Renal cortex interstitium (tissue), 11 donors: ENCODE measurements around the gene COQ5. TPM values are rescaled to one million over a fixed set of nuclear protein-coding genes. Genes with fewer than 3 reads are reported as not detected.
A peak's percentile ranks its signal among the peaks of the same experiment; 100 is the strongest.

ENCODE experiments used
- DNase-seq, 11 donors: peaks; one replicate each; pipeline ENCODE4 v3.0.0-alpha.2; 2013; ENCODE audit warnings: low read depth in 9 of 11, low spot score in 4 of 11; ENCODE audit errors: extremely low read depth in 1 of 11
- polyA plus RNA-seq, 3 donors: library from polyadenylated mRNA; unstranded; fragments of 120-200 nt; gene quantifications; one replicate each; pipeline ENCODE4 v1.2.1, GENCODE V29; 2013; ENCODE audit not compliant: insufficient read length in 3 of 3

The COQ5 gene
- polyA plus RNA-seq, 3 donors: 62.1 to 63.6 (median 62.6) TPM

DNA sequence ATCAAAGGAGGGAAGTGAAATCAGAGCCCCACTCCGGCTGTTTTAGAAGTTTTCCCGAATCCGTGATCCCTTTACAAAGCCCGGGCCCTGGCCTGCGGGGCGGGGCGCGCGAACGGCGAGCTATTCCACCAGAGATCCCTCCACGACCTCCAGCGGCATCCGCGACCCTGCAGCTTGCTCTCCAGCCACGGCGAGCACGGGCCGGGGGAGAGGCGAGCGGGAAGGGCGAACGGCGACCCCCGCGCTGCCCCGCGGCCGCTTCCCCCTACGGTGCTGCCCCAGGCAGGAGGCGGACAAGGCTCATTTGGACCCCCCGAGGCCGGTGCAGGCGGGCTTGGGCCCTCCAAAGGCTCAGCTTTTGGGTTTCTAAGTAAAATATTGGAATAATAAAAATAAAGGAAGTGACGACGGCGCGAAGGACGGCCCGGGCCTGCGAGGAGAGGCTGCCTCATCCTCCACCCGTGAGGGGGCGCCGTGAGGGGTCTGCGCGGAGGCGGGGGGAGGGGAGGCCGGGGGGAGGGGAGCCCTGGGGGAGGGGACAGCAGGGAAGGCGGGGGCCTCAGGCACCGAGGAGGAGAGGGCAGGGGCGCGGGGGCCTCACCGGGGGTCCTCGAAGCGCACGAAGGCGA is 60.0 kb downstream of the COQ5 start:
- DNase-seq: peak in 5 of 11 donors; percentile 25 to 51 (median 40)

- peak in 5 of 11 donors; percentile 30 to 49 (median 38) for DNase-seq
Observed at GRCh38 chr12:120468325-120468820, 60.6 kb downstream of the COQ5 start.

DNA sequence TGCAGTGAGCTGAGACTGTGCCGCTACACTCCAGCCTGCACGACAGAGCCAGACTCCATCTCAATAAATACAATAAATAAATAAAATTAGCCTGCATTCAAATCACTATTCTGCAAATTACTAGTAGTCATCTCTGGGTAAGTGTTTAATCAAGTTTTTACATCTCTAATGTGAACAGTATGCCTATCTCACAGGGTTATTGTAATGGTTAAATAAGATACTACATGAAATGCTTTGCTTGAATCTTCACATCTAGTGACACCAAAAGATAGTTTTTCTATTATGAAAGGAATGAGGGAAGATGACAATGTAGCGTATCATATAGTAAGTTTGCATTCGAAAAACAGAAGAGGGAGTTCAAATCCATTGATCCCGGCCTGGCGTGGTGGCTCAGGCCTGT is 61.5 kb downstream of the COQ5 start:
- DNase-seq: no peak

DNA sequence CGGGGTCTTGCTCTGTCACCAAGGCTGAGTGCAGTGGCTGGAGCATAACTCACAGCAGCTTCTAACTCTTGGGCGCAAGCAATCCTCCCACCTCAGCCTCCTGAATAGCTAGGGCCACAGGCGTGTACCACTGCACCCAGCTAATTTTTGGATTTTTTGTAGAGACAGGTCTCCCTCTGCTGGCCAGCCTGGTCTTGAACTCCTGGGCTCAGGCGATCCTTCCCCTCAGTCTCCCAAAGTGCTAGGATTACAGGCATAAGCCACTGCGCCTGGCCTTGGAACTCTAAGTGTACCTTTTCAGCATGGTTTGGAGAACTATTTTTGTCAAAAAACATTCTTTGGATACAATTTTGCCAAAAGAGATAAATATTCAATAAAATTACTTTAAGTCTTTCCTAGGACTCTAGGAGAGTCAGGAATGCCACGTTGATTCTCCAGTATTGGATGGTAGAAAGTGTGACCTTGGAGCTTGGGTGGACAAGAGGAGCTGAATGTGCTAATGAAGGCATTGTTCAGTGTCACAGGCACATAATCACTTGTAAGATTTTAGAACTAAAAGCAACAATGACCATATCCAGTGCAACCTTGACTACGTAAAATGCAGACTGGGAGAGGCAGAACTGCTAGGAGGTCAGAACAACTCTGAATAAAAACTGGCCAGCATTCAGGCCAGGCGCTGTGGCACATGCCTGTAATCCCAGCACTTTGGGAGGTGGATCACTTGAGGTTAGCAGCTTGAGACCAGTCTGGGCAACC is 62.2 kb downstream of the COQ5 start:
- peak in 1 of 11 donors; percentile 31 for DNase-seq

- DNase-seq: no peak
Observed at GRCh38 chr12:120465756-120466155, 63.2 kb downstream of the COQ5 start.

DNA sequence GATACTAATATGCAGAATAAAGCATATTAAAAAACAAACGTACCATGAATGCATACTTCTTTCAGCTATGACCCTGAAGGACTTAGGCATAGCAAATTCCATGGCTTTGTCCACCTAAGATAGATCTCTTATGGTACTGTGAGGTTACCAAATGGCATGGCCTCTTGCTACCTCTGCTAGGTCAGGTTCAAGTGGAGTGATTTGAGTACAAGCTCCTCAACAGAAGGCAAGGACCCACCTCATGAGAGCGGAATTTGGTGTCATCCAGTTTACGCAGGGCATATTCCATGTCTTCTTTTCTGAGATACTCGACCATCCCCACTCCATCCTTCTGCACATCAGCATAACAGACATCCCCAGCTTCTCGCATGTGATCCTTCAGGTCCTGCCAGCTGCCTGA is 65.2 kb downstream of the COQ5 start:
- DNase-seq: no peak

GRCh38 chr12:120462099-120462640 is 66.8 kb downstream of the COQ5 start:
- no peak for DNase-seq

DNA sequence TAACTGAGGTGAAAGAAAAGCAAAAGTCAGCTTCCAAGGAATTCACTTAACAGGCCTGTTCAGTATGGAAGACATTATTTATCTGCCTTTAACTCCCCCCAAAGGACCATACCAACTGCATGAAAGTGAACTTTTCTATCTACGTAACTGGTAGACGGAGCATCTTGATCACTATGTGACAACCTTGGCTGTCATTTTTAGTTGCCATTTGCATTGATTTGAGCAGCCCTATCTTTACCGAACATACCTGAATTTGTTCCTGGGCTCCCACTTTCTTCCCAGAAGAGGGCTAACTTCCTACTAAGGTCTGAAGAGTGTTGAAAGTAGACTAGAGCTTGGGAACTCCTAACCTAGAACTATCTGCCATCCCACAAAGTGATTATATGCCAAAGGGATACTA is 68.8 kb downstream of the COQ5 start:
- no peak for DNase-seq

- no peak for DNase-seq
Observed at GRCh38 chr12:120457133-120457532, 71.8 kb downstream of the COQ5 start.

GRCh38 chr12:120455302-120455701 is 73.7 kb downstream of the COQ5 start:
- DNase-seq: no peak

- DNase-seq: no peak
Observed at GRCh38 chr12:120453977-120454376, 75.0 kb downstream of the COQ5 start.

Other genes starting within 250 kb of the COQ5 start
- gene RNU4-2, start 237.3 kb downstream of the COQ5 start, polyA plus RNA-seq: not detected
- not detected for gene RNU4-1, start 235.9 kb downstream of the COQ5 start, polyA plus RNA-seq
- gene SIRT4, start 226.8 kb downstream of the COQ5 start, polyA plus RNA-seq: 1 to 10 TPM; 3.1 to 4.5 (median 3.6) TPM
- gene PLA2G1B, start 201.4 kb downstream of the COQ5 start, polyA plus RNA-seq: under 1 TPM; 0.50 to 0.91 (median 0.86) TPM
- 10 to 100 TPM; 20.9 to 27.3 (median 24.3) TPM for gene MSI1, start 160.0 kb downstream of the COQ5 start, polyA plus RNA-seq
- gene COX6A1, start 91.0 kb downstream of the COQ5 start, polyA plus RNA-seq: 100 to 1,000 TPM; 293 to 337 (median 296) TPM
- gene TRIAP1, start 82.8 kb downstream of the COQ5 start, polyA plus RNA-seq: 10 to 100 TPM; 35.0 to 47.6 (median 42.7) TPM
- 10 to 100 TPM; 31.2 to 41.9 (median 38.5) TPM for gene GATC, start 82.7 kb downstream of the COQ5 start, polyA plus RNA-seq
- 100 to 1,000 TPM; 226 to 241 (median 238) TPM for gene SRSF9, start 59.4 kb downstream of the COQ5 start, polyA plus RNA-seq
- gene DYNLL1, start 33.0 kb downstream of the COQ5 start, polyA plus RNA-seq: 100 to 1,000 TPM; 405 to 558 (median 530) TPM
- gene RNF10, start 5.2 kb upstream of the COQ5 start, polyA plus RNA-seq: 100 to 1,000 TPM; 191 to 262 (median 196) TPM
- 10 to 100 TPM; 48.0 to 58.1 (median 55.8) TPM for gene POP5, start 52.2 kb upstream of the COQ5 start, polyA plus RNA-seq
- gene CABP1, start 111.5 kb upstream of the COQ5 start, polyA plus RNA-seq: 1 to 10 TPM; 4.6 to 5.6 (median 4.7) TPM
- gene MLEC, start 158.0 kb upstream of the COQ5 start, polyA plus RNA-seq: 100 to 1,000 TPM; 172 to 190 (median 187) TPM
- 10 to 100 TPM; 65.3 to 81.1 (median 77.9) TPM for gene UNC119B, start 181.3 kb upstream of the COQ5 start, polyA plus RNA-seq
- gene ACADS, start 196.7 kb upstream of the COQ5 start, polyA plus RNA-seq: 10 to 100 TPM; 15.3 to 24.4 (median 23.0) TPM